IPS DF 6.9 (cell line): ENCODE data around the gene MAML2.

Experiments used
- DNase-seq: peaks from one replicate; pipeline ENCODE4 v3.0.0-alpha.2; 2013; ENCODE audit warnings: low read depth, low spot score
- H3K27ac ChIP-seq: one replicate; pipeline ENCODE4 v1.5.1; 2013; ENCODE audit warnings: low read length, control low read depth
- H3K27me3 ChIP-seq: 2 replicates; pipeline ENCODE4 v1.6.1; 2013; ENCODE audit warnings: mild to moderate bottlenecking, low read length; ENCODE audit not compliant: control insufficient read depth, insufficient read depth
- H3K36me3 ChIP-seq: 2 replicates; pipeline ENCODE4 v1.6.1; 2013; ENCODE audit warnings: low read length; ENCODE audit not compliant: control insufficient read depth, insufficient read depth
- H3K4me1 ChIP-seq: 2 replicates; pipeline ENCODE4 v1.6.1; 2013; ENCODE audit warnings: low read length; ENCODE audit not compliant: control insufficient read depth, insufficient read depth
- H3K4me3 ChIP-seq: 2 replicates; pipeline ENCODE4 v1.5.1; 2013; ENCODE audit warnings: mild to moderate bottlenecking, low read length
- H3K9me3 ChIP-seq: 2 replicates; pipeline ENCODE4 v1.6.1; 2013; ENCODE audit warnings: low read length, inconsistent platforms; ENCODE audit not compliant: control insufficient read depth, insufficient read depth
- WGBS: extraction: QIAGEN DNeasy Blood & Tissue Kit; methylation state at CpG from one replicate; pipeline ENCODE4 v1.1.7; 2013; ENCODE audit warnings: mixed read lengths, missing lambda C conversion rate; ENCODE audit not compliant: insufficient read length, insufficient coverage; 5-methylcytosine and 5-hydroxymethylcytosine counted together

The MAML2 gene

GRCh38 chr11:96036863-96037262 is 306.1 kb downstream of the MAML2 start:
- DNase-seq = no peak
- Histone ChIP-seq H3K9me3 (no peaks in the 10 kb centered on the region), H3K4me1 (peaks cover 1% of the 10 kb centered on the region; the same call in 1 of the 2 replicates), H3K4me3 (no peak overlapping the region), H3K36me3 (no peaks in the 10 kb centered on the region), H3K27me3 (no peaks in the 10 kb centered on the region), H3K27ac (no peak overlapping the region)
- WGBS = no CpG with 5 or more reads among the region's 6 CpGs

GRCh38 chr11:96035740-96036078 is 307.3 kb downstream of the MAML2 start:
- peaks cover 1% of the 10 kb centered on the region; the same call in 1 of the 2 replicates for H3K4me1 ChIP-seq
- no peaks in the 10 kb centered on the region for H3K27me3 ChIP-seq
- no peaks in the 10 kb centered on the region for H3K36me3 ChIP-seq
- no CpG with 5 or more reads among the region's 3 CpGs for WGBS
- DNase-seq = no peak
- H3K4me3 ChIP-seq = no peak overlapping the region
- H3K9me3 ChIP-seq = no peaks in the 10 kb centered on the region
- H3K27ac ChIP-seq = no peak overlapping the region

- no peaks in the 10 kb centered on the region for H3K9me3 ChIP-seq
- H3K27ac ChIP-seq = no peak overlapping the region
- WGBS = no CpG with 5 or more reads among the region's 5 CpGs
- no peaks in the 10 kb centered on the region for H3K27me3 ChIP-seq
- no peak for DNase-seq
- H3K36me3 ChIP-seq = no peaks in the 10 kb centered on the region
- H3K4me1 ChIP-seq = peaks cover 1% of the 10 kb centered on the region; the same call in 1 of the 2 replicates
- H3K4me3 ChIP-seq = no peak overlapping the region
These were observed 307.8 kb downstream of the MAML2 start for GRCh38 chr11:96035031-96035739.

DNA sequence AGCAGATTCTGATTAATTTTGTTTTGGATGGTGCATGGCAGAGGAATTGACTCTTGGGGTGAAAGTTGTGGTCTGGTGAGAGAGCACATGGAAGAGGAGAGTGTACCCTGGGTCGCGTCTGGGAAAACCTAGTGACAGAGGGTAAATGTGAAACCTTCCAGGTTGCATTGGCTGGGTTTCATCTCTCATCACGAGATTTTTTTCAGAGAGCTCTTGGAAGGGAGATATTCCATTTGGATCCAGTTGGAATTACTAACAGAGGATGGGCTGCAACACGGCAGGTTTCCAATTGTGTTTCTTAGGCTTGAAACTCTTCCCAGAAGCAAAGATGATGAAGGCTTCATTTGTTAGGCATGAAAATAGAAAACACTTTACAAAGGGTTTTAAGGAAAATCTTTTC is 309.4 kb downstream of the MAML2 start:
- H3K27ac ChIP-seq = no peak overlapping the region
- no peaks in the 10 kb centered on the region for H3K36me3 ChIP-seq
- no peaks in the 10 kb centered on the region for H3K9me3 ChIP-seq
- H3K27me3 ChIP-seq = no peaks in the 10 kb centered on the region
- no peak for DNase-seq
- no CpG with 5 or more reads among the region's 4 CpGs for whole genome bisulfite sequencing
- peaks cover 1% of the 10 kb centered on the region; the same call in 1 of the 2 replicates for H3K4me1 ChIP-seq
- no peak overlapping the region for H3K4me3 ChIP-seq

DNA sequence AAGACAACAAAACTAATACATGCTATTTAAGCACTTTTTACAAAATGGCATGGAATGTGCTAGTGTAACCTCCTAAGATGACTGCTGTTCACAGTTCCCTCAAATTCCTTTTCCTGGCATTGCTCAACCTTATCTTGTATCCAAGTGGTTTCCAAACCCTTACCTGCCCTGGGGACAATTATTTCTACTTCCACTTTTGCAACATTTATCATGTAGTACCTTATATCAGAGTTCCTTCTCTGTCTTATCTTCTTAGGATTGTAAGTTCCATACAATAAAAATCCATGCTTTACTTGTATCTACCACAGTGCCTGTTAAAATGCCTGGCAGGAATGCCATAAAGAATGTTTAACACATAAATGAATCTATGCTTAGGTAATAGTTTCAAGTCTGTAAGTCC is 309.9 kb downstream of the MAML2 start:
- DNase-seq = no peak
- Histone ChIP-seq H3K4me3 (no peak overlapping the region), H3K27ac (no peak overlapping the region), H3K27me3 (no peaks in the 10 kb centered on the region), H3K36me3 (no peaks in the 10 kb centered on the region), H3K4me1 (peaks cover 1% of the 10 kb centered on the region; the same call in 1 of the 2 replicates), H3K9me3 (no peaks in the 10 kb centered on the region)

GRCh38 chr11:96028746-96029145 is 314.2 kb downstream of the MAML2 start:
- no peak for DNase-seq
- H3K27me3 ChIP-seq = no peaks in the 10 kb centered on the region
- no peak overlapping the region for H3K27ac ChIP-seq
- H3K9me3 ChIP-seq = no peaks in the 10 kb centered on the region
- H3K4me3 ChIP-seq = no peak overlapping the region
- no peaks in the 10 kb centered on the region for H3K36me3 ChIP-seq
- no peaks in the 10 kb centered on the region for H3K4me1 ChIP-seq

DNA sequence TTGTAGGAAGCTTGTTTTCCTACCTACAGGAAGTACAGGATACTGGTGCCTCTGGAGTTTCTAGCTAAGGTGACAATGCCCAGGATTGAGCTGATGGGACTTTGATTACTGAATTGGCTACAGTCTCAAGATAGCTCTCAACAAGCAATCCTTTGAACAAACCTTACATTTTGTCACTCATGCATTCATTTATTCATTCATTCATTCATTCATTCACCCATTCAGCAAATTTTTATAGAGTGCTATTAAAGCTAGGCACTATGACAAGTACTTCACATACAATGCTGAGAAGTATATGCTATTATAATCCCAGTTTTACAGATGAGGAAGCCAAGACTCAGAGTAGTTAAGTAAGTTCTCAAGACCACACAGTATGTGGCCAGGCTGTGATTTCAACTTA is 316.0 kb downstream of the MAML2 start:
- Histone ChIP-seq H3K27me3 (no peaks in the 10 kb centered on the region), H3K27ac (no peak overlapping the region), H3K4me3 (no peak overlapping the region), H3K9me3 (no peaks in the 10 kb centered on the region), H3K4me1 (no peaks in the 10 kb centered on the region), H3K36me3 (no peaks in the 10 kb centered on the region)
- DNase-seq = no peak

DNA sequence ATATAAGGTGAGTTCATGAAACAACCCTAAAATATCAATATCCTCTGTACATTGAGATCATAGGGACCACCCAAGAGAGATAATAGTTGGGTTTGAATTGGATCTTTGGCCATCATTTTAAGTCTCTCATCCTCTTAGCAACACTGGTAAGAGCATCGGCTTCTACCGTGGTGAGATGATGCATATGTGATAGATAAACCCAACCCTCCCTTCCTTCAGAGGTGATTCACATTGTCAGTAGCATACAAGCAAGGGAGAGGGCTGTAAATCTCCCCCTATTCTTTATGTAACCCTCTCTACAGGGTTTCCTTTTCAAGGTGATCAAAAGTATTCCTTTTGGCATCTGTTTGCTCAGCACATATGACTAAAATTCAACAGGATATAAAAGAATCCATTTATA is 316.7 kb downstream of the MAML2 start:
- no CpG with 5 or more reads among the region's 2 CpGs for WGBS
- no peaks in the 10 kb centered on the region for H3K27me3 ChIP-seq
- H3K27ac ChIP-seq = no peak overlapping the region
- DNase-seq = no peak
- no peak overlapping the region for H3K4me3 ChIP-seq
- no peaks in the 10 kb centered on the region for H3K36me3 ChIP-seq
- H3K9me3 ChIP-seq = no peaks in the 10 kb centered on the region
- H3K4me1 ChIP-seq = no peaks in the 10 kb centered on the region

DNA sequence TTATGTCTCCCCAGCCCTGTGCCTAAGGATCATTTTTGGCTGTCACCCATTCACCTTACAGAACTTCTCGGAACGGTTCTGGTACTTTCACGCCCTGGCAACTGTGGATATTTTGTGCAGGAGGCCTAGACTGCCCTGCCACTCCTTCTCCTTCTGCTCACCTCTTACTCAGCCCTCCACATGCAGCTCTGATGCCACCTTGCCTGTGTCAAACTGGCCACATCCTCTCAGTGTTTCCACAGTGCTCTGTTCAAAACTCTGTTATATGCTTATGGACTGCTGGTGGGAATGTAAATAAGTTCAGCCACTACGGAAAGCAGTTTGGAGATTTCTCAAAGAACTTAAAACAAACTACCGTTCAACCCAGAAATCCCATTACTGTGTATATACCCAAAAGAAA is 318.3 kb downstream of the MAML2 start:
- DNase-seq = no peak
- Histone ChIP-seq H3K4me1 (0 out of 2 replicates have a peak, but pooled peaks cover 2% of the 10 kb centered on the region), H3K27ac (no peak overlapping the region), H3K27me3 (no peaks in the 10 kb centered on the region), H3K9me3 (no peaks in the 10 kb centered on the region), H3K4me3 (no peak overlapping the region), H3K36me3 (no peaks in the 10 kb centered on the region)
- WGBS = no CpG with 5 or more reads among the region's 5 CpGs

DNA sequence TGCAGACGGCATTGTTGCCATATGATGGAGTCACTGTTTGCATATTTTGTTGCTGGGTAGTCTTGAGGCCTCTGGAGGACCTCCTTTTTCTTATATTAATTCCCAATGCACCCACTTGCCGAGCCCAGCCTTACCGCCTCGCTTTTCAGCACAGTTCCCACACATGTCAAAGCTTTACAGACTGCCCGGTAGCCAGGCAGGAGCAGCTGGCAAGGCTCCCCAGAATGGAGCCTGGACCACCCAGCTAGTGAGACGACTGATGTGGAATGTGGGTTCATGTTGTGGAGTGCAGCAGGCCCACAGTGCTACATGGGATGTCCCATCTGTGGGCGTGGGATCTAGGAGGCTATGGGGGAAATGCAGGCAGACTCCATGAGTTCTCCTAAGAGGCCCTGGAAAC is 319.7 kb downstream of the MAML2 start:
- H3K9me3 ChIP-seq = no peaks in the 10 kb centered on the region
- H3K27me3 ChIP-seq = no peaks in the 10 kb centered on the region
- H3K27ac ChIP-seq = no peak overlapping the region
- 0 out of 2 replicates have a peak, but pooled peaks cover 2% of the 10 kb centered on the region for H3K4me1 ChIP-seq
- no peak for DNase-seq
- no peaks in the 10 kb centered on the region for H3K36me3 ChIP-seq
- WGBS = no CpG with 5 or more reads among the region's 7 CpGs
- no peak overlapping the region for H3K4me3 ChIP-seq

DNA sequence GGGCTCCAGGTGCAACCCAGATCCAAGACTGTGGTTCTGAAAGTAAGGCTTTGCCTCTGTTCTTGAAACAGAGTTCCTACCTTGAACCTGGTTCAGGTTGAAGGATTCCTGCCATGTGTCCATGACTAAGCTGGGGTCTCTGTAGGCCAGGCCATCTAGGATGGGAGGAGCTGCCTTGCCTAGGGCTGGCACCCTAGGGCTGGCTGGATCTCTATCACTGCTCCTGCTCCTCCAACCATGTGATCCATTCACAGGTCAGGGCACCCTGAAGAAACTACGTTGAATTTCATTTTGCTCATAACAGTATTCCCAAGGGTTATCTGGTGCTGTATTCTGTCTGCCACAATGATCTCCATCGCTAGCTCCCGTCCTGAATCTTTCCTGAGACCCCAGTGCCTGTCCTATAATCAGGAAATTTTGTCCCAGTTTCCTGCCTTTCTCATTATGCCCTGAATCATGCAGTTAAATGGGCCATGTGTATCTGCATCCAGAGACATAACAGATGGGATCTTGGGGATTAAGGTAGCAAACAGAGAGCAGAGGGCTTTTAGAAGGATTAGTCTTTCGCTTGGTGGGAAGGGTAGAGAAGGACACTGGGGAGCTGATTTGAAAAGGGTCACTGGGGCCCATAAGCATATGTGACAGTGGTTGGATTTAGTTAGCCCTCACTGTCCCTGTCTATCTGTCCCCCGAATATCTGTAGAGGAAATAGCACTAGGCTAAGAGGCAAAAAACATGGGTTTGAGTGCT is 320.9 kb downstream of the MAML2 start:
- Histone ChIP-seq H3K36me3 (no peaks in the 10 kb centered on the region), H3K9me3 (no peaks in the 10 kb centered on the region), H3K4me1 (0 out of 2 replicates have a peak, but pooled peaks cover 2% of the 10 kb centered on the region), H3K27me3 (no peaks in the 10 kb centered on the region), H3K4me3 (no peak overlapping the region), H3K27ac (no peak overlapping the region)
- no peak for DNase-seq
- no CpG with 5 or more reads among the region's 5 CpGs for WGBS
